ENCODE results near the gene ZNRF3.
"Not testable (repeated sequence)": the region's sequence is repeated elsewhere in the genome, so short reads cannot be mapped to it uniquely, and the experiment has no call there.

The ZNRF3 gene

GRCh38 chr22:29082826-29083545 lies 199.6 kb downstream of the ZNRF3 start:
- no peak for DNase-seq (ENCODE audit: low read depth in 1 of 2, low spot score in 1 of 2)

- DNase-seq (ENCODE audit: low read depth in 1 of 2, low spot score in 1 of 2), result not testable (repeated sequence)
Measured at GRCh38 chr22:29083576-29083932, 200.2 kb downstream of the ZNRF3 start.

- DNase-seq (ENCODE audit: low read depth in 1 of 2, low spot score in 1 of 2), result no peak
Measured at GRCh38 chr22:29083933-29084591, 200.7 kb downstream of the ZNRF3 start.

DNA sequence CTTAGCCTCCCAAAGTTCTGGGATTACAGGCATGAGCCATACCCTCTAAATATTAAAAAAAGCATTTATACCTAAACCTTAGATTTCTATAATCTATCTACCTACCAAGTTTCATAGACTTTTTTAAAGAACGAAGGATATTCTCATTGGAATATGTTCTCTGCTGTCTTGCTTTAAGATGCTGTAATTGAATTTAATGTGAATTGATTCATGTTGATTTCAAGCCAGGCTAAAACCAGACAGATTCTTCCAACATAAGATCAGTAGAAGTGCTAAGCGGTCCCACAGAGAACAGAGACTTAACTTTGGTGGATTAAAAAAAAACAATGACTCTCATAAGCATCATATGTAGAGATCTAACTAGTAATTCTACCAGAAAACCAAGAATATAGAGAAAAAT lies 203.6 kb downstream of the ZNRF3 start:
- DNase-seq (ENCODE audit: low read depth in 1 of 2, low spot score in 1 of 2), result no peak

DNA sequence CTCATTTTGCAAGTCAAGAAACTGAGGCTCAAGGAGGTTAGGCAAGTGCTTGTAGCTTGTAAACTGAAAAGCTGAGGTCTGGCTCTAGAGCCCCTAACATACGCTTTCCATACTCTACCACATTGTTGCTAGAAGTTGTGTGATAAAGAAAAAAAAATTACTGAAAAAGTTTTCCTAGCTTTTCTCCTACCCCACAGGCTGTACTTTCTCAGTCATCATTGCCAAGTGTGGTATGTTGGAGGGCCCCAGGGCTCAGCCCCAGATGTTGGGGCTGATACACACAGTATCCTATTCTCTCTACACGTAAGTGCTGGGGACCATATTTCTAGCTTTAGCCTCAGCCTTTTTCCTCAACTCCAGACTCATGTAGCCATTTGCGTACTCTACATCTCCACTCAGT lies 205.4 kb downstream of the ZNRF3 start:
- DNase-seq (ENCODE audit: low read depth in 1 of 2, low spot score in 1 of 2), result no peak

DNA sequence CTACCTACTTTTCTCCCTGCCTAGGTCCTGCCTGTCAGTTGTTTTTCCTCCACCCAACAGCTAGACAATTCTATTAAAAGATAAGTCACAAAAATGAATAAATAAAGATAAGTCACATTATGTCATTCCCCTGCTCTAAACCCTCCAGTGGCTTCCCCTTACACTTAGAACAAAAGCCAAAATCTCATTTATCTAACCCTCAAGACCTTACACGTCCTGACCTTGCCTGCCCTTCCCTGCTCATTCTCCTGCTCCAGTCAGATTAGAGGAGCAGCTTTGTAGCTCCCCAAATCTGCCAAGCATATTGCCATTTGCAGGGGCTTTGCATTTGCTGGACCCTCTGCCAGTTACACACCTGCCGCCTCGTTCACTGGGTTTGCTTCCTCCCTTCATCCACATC lies 206.1 kb downstream of the ZNRF3 start:
- DNase-seq (ENCODE audit: low read depth in 1 of 2, low spot score in 1 of 2), result no peak

DNA sequence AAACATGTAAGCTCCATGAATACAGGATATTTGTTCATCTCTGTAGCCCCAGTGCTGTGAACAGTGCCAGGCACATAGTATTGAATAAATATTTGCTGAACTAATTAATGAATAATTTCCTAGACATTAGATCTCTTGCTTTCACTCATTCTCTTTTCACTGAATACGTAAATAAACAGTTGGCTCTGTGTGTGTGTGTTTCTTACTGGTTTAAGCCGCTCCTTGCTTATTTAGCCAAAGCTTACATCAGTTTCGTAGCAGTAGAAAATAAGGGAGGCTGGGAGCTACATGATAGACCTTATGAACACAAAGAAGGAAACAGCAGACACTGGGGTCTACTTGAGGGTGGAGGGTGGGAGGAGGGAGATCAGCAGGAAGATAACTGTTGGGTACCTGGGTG lies 206.7 kb downstream of the ZNRF3 start:
- no peak for DNase-seq (ENCODE audit: low read depth in 1 of 2, low spot score in 1 of 2)

GRCh38 chr22:29092243-29092642 lies 208.9 kb downstream of the ZNRF3 start:
- no peak for DNase-seq (ENCODE audit: low read depth in 1 of 2, low spot score in 1 of 2)

DNA sequence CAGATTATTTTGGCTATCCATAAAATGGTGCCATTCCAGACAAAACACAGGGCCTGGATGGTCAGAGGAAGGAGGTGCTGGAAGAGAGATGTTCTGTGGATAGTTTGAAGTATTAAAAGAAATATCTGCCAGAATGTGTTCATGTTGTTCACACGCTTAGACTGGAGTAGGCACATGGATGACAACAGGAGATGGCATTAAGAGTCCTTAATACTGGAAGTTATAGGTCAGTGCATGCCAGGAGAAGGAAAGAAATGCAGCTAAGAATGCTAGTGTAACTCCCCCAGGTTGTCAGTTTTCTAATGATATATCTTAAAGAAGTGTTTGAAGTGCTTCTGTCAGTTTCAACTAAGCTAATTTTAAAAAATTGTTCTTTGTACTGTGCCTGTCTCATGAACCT lies 209.7 kb downstream of the ZNRF3 start:
- no peak for DNase-seq (ENCODE audit: low read depth in 1 of 2, low spot score in 1 of 2)

- DNase-seq (ENCODE audit: low read depth in 1 of 2, low spot score in 1 of 2), result no peak
Measured at GRCh38 chr22:29093501-29094300, 210.3 kb downstream of the ZNRF3 start.

DNA sequence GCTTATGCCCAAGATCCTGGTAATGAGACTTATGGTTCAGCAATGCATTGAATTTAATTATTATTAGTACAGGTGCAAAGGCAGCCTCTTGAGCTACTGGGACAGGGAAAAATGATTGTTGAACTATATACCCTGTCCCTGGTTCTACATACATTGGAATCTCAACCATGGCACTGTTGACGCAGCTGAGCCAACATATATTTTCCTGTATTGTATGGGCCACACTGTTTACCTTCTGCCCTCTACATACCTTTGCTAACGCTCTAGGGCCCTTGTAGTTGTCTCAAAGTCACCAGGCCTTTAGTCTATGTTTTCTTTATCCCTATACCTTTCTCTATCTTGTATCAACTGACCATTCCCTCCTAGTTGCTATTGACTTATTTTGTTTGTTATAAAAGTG lies 212.1 kb downstream of the ZNRF3 start:
- no peak for DNase-seq (ENCODE audit: low read depth in 1 of 2, low spot score in 1 of 2)

GRCh38 chr22:29096736-29097669 lies 213.6 kb downstream of the ZNRF3 start:
- DNase-seq (ENCODE audit: low read depth in 1 of 2, low spot score in 1 of 2), result no peak

DNA sequence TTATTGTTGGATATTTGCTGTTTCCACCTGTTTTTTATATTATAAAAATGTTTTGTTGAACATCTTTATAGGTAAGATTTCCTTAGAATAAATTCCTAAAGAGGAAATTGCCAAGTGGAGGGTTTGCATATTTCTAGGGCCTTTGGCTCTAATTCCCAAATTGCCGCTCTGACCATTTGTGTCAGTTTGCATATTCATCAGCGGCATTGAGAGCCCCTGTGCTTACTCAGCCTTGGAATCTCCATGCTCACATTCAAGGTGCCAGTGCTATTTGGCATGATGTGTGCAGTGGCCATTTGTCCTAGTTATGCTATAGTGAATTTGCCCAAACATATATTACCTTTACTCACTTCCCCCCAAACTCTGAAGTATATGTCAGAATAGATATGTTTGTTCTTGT lies 214.9 kb downstream of the ZNRF3 start:
- no peak for DNase-seq (ENCODE audit: low read depth in 1 of 2, low spot score in 1 of 2)

- no peak for DNase-seq (ENCODE audit: low read depth in 1 of 2, low spot score in 1 of 2)
Measured at GRCh38 chr22:29102300-29102699, 218.9 kb downstream of the ZNRF3 start.

DNA sequence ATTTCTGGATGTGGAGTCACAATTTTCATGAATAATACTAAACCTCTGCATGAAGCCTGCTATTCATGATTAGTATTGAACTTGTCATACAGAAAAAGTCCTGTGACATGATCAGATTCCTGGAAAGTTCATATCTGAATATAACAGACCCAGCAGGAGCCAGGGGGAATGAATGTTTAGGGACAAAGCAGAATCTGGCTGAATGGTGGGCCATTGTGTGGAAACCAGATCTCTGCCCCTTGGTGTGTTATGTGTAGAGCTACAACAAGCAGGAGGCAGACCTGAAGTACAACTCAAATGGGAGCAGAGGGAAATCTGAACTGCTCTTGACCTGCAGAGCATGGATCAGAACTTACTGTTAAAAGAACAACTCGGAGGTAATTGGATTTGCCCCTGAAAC lies 219.7 kb downstream of the ZNRF3 start:
- no peak for DNase-seq (ENCODE audit: low read depth in 1 of 2, low spot score in 1 of 2)

DNA sequence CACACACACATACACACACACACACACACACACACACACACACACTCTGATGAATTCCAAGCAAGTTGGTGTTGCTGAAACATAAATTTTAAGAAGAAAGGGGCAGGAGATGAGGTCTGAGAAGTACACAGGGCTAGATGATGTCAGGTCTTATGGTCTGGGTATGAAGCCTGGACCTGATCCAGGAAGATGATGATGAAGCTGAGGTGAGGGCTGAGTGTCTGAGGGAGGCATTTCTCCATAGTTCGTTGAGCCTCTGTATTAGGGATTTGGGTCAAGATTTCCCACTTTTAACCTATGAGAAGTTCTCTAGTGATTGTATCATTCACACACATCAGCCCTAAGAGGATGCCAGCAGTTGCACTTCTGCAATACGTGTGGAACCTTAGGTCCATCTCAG lies 222.1 kb downstream of the ZNRF3 start:
- DNase-seq (ENCODE audit: low read depth in 1 of 2, low spot score in 1 of 2), result no peak

- DNase-seq (ENCODE audit: low read depth in 1 of 2, low spot score in 1 of 2), result no peak
Measured at GRCh38 chr22:29106839-29107238, 223.5 kb downstream of the ZNRF3 start.
